Uterus (tissue), 2 donors: ENCODE data around the gene NPB.

Source experiments
- POLR2A ChIP-seq, 2 donors: fragments of 450-650 bp; IDR thresholded peaks; one replicate each; pipeline ENCODE4 v1.6.1; 2016; ENCODE audit warnings: antibody characterized with exemption in 2 of 2, mild to moderate bottlenecking in 1 of 2, moderate library complexity in 1 of 2
- TF ChIP-seq, protein P1 (sequence below), 4 experiments: fragments of 200-600 bp in 2 of 4; fragments of 450-650 bp in 2 of 4; sonication (generic) in 2 of 4; IDR thresholded peaks; one replicate each; pipeline ENCODE4 v1.5.1; 2016 to 2019; ENCODE audit warnings: antibody characterized with exemption in 4 of 4, mild to moderate bottlenecking in 2 of 4, moderate library complexity in 1 of 4

GRCh38 chr17:81888988-81889595 lies 12.9 kb upstream of the NPB start:
- TF ChIP-seq, protein P1, sequence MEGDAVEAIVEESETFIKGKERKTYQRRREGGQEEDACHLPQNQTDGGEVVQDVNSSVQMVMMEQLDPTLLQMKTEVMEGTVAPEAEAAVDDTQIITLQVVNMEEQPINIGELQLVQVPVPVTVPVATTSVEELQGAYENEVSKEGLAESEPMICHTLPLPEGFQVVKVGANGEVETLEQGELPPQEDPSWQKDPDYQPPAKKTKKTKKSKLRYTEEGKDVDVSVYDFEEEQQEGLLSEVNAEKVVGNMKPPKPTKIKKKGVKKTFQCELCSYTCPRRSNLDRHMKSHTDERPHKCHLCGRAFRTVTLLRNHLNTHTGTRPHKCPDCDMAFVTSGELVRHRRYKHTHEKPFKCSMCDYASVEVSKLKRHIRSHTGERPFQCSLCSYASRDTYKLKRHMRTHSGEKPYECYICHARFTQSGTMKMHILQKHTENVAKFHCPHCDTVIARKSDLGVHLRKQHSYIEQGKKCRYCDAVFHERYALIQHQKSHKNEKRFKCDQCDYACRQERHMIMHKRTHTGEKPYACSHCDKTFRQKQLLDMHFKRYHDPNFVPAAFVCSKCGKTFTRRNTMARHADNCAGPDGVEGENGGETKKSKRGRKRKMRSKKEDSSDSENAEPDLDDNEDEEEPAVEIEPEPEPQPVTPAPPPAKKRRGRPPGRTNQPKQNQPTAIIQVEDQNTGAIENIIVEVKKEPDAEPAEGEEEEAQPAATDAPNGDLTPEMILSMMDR (IDR thresholded peaks at IDR 0.05) = no peak
- no peak for TF ChIP-seq POLR2A (IDR thresholded peaks at IDR 0.05)
